ENCODE data around the gene KCNJ10.

KCNJ10 gene

DNA sequence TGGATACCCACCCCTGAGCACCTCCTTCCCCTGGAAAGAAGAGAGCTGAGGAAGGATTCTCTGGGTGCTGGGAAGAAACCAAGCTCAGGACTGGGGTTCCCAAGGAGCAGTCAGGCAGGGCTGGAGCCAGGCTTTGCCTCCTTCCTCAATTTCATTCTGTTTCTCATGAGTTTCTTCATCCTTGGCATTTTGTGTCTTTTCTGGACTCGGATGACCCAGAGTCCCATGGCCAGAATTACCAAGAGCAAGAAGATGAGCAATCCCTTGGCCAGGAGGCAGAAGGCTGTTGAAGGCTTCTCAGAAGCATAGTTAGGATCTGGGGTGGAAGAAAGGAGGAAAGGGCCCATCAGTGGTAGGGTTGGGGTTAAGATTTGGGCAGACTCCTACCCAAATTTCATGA, 118.4 kb downstream of the KCNJ10 start:
- Histone ChIP-seq H3K27ac (ENCODE audit: low read depth, low read length) (no peak overlapping the region), H3K36me3 (ENCODE audit: control insufficient read depth, low read length) (no peaks in the 10 kb centered on the region), H3F3A (ENCODE audit: control insufficient read depth, insufficient read depth) (no peaks in the 10 kb centered on the region), H3K27me3 (ENCODE audit: control insufficient read depth, low read length) (peaks cover 15% of the 10 kb centered on the region), H4K20me1 (ENCODE audit: control insufficient read depth, insufficient read depth, low read depth, low read length) (no peaks in the 10 kb centered on the region), H3K9me3 (ENCODE audit: control insufficient read depth, insufficient read depth, low read length) (no peaks in the 10 kb centered on the region), H3K4me2 (ENCODE audit: low read length) (no peak overlapping the region), H3K4me3 (ENCODE audit: low read length) (no peak overlapping the region), H3K4me1 (ENCODE audit: control insufficient read depth, low read length) (no peaks in the 10 kb centered on the region), H3K79me2 (ENCODE audit: control insufficient read depth, low read length) (no peaks in the 10 kb centered on the region), H3K9me2 (replicated peaks; ENCODE audit: control insufficient read depth, low read length) (no peaks in the 10 kb centered on the region)
- TF ChIP-seq, protein P1, sequence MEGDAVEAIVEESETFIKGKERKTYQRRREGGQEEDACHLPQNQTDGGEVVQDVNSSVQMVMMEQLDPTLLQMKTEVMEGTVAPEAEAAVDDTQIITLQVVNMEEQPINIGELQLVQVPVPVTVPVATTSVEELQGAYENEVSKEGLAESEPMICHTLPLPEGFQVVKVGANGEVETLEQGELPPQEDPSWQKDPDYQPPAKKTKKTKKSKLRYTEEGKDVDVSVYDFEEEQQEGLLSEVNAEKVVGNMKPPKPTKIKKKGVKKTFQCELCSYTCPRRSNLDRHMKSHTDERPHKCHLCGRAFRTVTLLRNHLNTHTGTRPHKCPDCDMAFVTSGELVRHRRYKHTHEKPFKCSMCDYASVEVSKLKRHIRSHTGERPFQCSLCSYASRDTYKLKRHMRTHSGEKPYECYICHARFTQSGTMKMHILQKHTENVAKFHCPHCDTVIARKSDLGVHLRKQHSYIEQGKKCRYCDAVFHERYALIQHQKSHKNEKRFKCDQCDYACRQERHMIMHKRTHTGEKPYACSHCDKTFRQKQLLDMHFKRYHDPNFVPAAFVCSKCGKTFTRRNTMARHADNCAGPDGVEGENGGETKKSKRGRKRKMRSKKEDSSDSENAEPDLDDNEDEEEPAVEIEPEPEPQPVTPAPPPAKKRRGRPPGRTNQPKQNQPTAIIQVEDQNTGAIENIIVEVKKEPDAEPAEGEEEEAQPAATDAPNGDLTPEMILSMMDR (IDR thresholded peaks at IDR 0.05; ENCODE audit: low read depth, low read length, poor library complexity, severe bottlenecking) = no peak
- TF ChIP-seq EZH2phosphoT487 (IDR thresholded peaks at IDR 0.05; ENCODE audit: borderline replicate concordance, low read length) = no peak

DNA sequence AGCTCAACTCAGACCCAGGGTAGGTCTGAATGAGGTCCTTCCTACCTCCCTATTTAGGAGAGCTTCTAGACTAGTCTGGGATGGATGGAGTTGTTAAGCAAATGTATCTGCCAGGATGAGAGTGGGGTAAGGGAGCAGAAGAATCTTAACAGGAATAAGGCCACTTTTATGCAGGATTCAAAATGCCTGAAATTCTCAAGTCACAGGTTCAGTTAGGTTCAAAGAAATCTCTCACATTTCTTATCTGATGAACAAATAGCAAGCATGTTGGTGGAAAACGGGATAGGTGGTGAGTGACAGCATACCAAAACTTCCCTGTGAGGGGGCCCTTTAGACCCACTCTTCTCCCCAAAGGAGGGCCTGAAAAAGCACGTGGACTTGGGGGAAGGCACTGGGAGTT, 118.9 kb downstream of the KCNJ10 start:
- peaks cover under 1% of the 10 kb centered on the region for H3K4me1 ChIP-seq (ENCODE audit: control insufficient read depth, low read length)
- H3K4me3 ChIP-seq (ENCODE audit: low read length) = no peak overlapping the region
- no peaks in the 10 kb centered on the region for H3K79me2 ChIP-seq (ENCODE audit: control insufficient read depth, low read length)
- H3F3A ChIP-seq (ENCODE audit: control insufficient read depth, insufficient read depth) = no peaks in the 10 kb centered on the region
- H3K27ac ChIP-seq (ENCODE audit: low read depth, low read length) = no peak overlapping the region
- H4K20me1 ChIP-seq (ENCODE audit: control insufficient read depth, insufficient read depth, low read depth, low read length) = no peaks in the 10 kb centered on the region
- H3K27me3 ChIP-seq (ENCODE audit: control insufficient read depth, low read length) = peaks cover 18% of the 10 kb centered on the region
- H3K4me2 ChIP-seq (ENCODE audit: low read length) = no peak overlapping the region
- no peaks in the 10 kb centered on the region for H3K9me3 ChIP-seq (ENCODE audit: control insufficient read depth, insufficient read depth, low read length)
- H3K9me2 ChIP-seq (replicated peaks; ENCODE audit: control insufficient read depth, low read length) = no peaks in the 10 kb centered on the region
- TF ChIP-seq, protein P1 (IDR thresholded peaks at IDR 0.05; ENCODE audit: low read depth, low read length, poor library complexity, severe bottlenecking) = no peak
- TF ChIP-seq EZH2phosphoT487 (IDR thresholded peaks at IDR 0.05; ENCODE audit: borderline replicate concordance, low read length) = no peak
- no peaks in the 10 kb centered on the region for H3K36me3 ChIP-seq (ENCODE audit: control insufficient read depth, low read length)

DNA sequence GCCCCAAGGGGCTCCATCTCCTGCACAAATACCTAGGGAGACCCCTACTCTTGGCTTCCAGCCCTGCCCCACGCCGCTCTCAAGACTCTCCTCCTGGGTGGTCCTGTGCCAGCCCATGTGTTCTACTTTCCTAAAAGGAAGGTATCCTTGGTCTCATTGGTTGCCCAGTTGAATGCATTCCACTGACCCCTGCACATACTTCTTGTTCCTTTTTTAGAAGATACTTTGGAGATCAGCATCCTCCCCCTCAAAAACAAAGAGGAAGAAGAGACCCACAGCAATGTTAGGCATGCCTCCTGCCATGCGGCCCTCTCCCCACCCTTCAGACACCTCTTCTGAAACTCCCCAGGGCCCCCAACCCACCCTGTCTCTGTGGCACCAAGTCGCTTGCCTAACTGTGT, 120.0 kb downstream of the KCNJ10 start:
- no peaks in the 10 kb centered on the region for H3K9me2 ChIP-seq (replicated peaks; ENCODE audit: control insufficient read depth, low read length)
- TF ChIP-seq EZH2phosphoT487 (IDR thresholded peaks at IDR 0.05; ENCODE audit: borderline replicate concordance, low read length) = no peak
- TF ChIP-seq, protein P1 (IDR thresholded peaks at IDR 0.05; ENCODE audit: low read depth, low read length, poor library complexity, severe bottlenecking) = no peak
- H3K4me2 ChIP-seq (ENCODE audit: low read length) = no peak overlapping the region
- peaks cover 11% of the 10 kb centered on the region for H3K4me1 ChIP-seq (ENCODE audit: control insufficient read depth, low read length)
- no peaks in the 10 kb centered on the region for H3K9me3 ChIP-seq (ENCODE audit: control insufficient read depth, insufficient read depth, low read length)
- no peak overlapping the region for H3K27ac ChIP-seq (ENCODE audit: low read depth, low read length)
- H4K20me1 ChIP-seq (ENCODE audit: control insufficient read depth, insufficient read depth, low read depth, low read length) = no peaks in the 10 kb centered on the region
- H3K27me3 ChIP-seq (ENCODE audit: control insufficient read depth, low read length) = peaks cover 25% of the 10 kb centered on the region
- no peaks in the 10 kb centered on the region for H3K36me3 ChIP-seq (ENCODE audit: control insufficient read depth, low read length)
- no peaks in the 10 kb centered on the region for H3K79me2 ChIP-seq (ENCODE audit: control insufficient read depth, low read length)
- H3K4me3 ChIP-seq (ENCODE audit: low read length) = no peak overlapping the region
- no peaks in the 10 kb centered on the region for H3F3A ChIP-seq (ENCODE audit: control insufficient read depth, insufficient read depth)

DNA sequence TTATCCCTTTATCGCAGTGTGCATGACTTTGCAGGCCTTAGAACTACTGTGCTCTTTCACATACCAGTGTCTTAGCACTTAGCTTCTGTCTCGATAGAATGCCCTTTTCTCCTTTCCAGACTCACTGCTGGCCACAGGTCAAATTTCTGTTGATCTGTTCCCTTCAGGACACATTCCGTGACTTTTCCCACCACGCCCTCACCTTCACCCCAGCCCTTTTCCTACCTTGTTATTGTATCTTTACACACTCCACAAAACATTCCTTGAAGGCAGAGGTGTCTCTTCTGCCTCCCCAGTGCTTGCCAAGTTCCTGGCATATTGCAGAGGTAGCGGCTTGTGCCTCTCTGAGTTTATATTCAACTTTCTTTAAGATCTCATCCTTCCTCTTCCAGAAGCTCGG, 120.8 kb downstream of the KCNJ10 start:
- no peaks in the 10 kb centered on the region for H3K79me2 ChIP-seq (ENCODE audit: control insufficient read depth, low read length)
- H3K27me3 ChIP-seq (ENCODE audit: control insufficient read depth, low read length) = peaks cover 30% of the 10 kb centered on the region
- H3K9me3 ChIP-seq (ENCODE audit: control insufficient read depth, insufficient read depth, low read length) = no peaks in the 10 kb centered on the region
- no peak overlapping the region for H3K4me2 ChIP-seq (ENCODE audit: low read length)
- no peaks in the 10 kb centered on the region for H4K20me1 ChIP-seq (ENCODE audit: control insufficient read depth, insufficient read depth, low read depth, low read length)
- no peak overlapping the region for H3K4me3 ChIP-seq (ENCODE audit: low read length)
- H3K36me3 ChIP-seq (ENCODE audit: control insufficient read depth, low read length) = no peaks in the 10 kb centered on the region
- no peaks in the 10 kb centered on the region for H3F3A ChIP-seq (ENCODE audit: control insufficient read depth, insufficient read depth)
- no peaks in the 10 kb centered on the region for H3K9me2 ChIP-seq (replicated peaks; ENCODE audit: control insufficient read depth, low read length)
- TF ChIP-seq EZH2phosphoT487 (IDR thresholded peaks at IDR 0.05; ENCODE audit: borderline replicate concordance, low read length) = no peak
- TF ChIP-seq, protein P1 (IDR thresholded peaks at IDR 0.05; ENCODE audit: low read depth, low read length, poor library complexity, severe bottlenecking) = no peak
- H3K4me1 ChIP-seq (ENCODE audit: control insufficient read depth, low read length) = peaks cover 13% of the 10 kb centered on the region
- no peak overlapping the region for H3K27ac ChIP-seq (ENCODE audit: low read depth, low read length)
